Coronary artery (tissue), 2 donors: ENCODE results near the gene SLC25A21.

Experiments used
- DNase-seq: peaks from one replicate; pipeline ENCODE4 v3.0.0-alpha.2; 2017; ENCODE audit warnings: low spot score
- H3K27ac ChIP-seq, 2 donors: fragments of 200-600 bp; sonication (generic); one replicate each; pipeline ENCODE4 v1.5.1; 2016 to 2019
- H3K4me3 ChIP-seq: fragments of 200-600 bp; sonication (generic); 2 replicates; pipeline ENCODE4 v1.5.1; 2016; ENCODE audit warnings: mild to moderate bottlenecking, moderate library complexity
- TF ChIP-seq, protein P1 (sequence below): fragments of 200-600 bp; sonication (generic); IDR thresholded peaks from one replicate; pipeline ENCODE4 v1.5.1; 2019; ENCODE audit warnings: antibody characterized with exemption

SLC25A21 gene

DNA sequence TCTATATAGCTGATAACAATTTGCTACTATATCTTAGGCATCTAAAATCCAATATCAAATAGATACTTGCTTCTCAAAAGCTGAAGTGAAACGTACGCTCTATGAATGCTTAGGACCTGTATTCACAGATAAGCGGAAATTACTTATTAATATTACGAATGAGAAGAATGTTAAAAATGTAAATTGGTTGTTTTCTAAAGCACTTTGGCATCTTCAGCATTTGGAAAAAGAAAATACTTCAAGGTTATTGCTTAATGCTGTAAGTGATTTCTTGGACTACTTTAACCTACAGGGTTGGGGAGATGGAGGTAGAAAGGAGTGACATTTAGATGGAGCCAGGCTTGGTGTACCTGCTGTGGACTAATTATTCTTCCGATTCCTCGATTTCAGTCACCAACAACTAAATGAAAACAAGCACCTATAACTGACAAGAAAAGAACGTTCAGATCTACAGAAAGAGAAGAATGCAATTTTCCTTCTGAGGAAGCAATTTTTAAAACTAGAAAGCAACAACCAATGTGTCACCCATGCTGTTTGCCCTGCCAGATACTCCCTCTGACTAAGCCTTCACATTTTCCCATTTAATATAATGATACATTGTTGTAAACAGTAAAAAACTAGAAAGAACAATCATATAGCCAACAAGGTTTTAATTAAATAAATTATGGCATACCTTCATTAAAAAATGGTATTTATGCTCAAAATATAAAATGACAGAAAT, 49.3 kb downstream of the SLC25A21 start:
- Histone ChIP-seq H3K4me3 (no peak overlapping the region), H3K27ac (no peak overlapping the region)
- TF ChIP-seq, protein P1, sequence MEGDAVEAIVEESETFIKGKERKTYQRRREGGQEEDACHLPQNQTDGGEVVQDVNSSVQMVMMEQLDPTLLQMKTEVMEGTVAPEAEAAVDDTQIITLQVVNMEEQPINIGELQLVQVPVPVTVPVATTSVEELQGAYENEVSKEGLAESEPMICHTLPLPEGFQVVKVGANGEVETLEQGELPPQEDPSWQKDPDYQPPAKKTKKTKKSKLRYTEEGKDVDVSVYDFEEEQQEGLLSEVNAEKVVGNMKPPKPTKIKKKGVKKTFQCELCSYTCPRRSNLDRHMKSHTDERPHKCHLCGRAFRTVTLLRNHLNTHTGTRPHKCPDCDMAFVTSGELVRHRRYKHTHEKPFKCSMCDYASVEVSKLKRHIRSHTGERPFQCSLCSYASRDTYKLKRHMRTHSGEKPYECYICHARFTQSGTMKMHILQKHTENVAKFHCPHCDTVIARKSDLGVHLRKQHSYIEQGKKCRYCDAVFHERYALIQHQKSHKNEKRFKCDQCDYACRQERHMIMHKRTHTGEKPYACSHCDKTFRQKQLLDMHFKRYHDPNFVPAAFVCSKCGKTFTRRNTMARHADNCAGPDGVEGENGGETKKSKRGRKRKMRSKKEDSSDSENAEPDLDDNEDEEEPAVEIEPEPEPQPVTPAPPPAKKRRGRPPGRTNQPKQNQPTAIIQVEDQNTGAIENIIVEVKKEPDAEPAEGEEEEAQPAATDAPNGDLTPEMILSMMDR = no peak
- DNase-seq = no peak

DNA sequence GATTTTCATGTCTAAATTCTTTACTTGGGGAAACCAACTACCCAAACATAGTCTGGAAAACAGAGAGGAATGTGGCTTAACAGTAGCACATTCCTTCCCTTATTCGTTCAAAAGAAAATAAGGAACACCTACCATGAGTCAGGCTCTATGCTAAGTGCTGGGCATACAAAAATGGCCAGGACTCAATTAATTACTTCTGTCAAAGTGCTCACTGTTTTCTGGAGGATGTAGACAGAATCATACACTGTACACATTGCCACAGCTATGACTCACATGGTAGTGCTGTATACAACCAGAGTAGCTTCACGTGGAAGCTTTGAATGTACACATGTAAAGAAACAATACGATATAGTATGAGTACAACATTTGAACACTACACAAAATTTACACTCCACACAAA, 50.1 kb downstream of the SLC25A21 start:
- Histone ChIP-seq H3K4me3 (no peak overlapping the region), H3K27ac (no peak overlapping the region)
- no peak for DNase-seq
- TF ChIP-seq, protein P1 = no peak

DNA sequence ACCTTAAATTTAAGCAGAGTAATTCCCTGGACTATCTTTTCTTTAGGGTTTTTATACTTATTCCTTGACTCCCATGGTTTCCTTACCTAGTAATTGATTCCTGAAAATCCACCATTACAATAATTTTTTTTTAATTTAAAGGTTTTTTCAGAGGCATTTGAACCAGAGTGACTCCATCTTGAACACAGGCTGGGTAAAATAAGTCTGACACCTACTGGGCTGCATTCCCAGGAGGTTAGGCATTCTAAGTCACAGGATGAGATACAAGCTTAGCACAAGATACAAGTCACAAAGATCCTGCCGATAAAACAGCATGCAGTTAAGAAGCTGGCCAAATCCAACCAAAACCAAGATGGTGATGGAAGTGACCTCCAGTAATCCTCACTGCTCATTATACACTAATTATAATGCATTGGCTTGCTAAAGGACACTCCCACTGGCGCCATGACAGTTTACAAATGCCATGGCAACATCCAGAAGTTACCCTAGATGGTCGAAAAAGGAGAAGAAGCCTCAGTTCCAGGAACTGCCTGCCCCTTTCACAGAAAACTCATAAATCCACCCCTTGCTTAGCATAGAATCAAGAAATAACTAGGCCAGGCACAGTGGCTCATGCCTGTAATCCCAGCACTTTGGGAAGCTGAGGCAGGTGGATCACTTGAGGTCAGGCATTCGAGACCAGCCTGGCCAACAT, 53.6 kb downstream of the SLC25A21 start:
- H3K27ac ChIP-seq = no peak overlapping the region
- TF ChIP-seq, protein P1 = no peak
- DNase-seq = no peak
- H3K4me3 ChIP-seq = no peak overlapping the region

DNA sequence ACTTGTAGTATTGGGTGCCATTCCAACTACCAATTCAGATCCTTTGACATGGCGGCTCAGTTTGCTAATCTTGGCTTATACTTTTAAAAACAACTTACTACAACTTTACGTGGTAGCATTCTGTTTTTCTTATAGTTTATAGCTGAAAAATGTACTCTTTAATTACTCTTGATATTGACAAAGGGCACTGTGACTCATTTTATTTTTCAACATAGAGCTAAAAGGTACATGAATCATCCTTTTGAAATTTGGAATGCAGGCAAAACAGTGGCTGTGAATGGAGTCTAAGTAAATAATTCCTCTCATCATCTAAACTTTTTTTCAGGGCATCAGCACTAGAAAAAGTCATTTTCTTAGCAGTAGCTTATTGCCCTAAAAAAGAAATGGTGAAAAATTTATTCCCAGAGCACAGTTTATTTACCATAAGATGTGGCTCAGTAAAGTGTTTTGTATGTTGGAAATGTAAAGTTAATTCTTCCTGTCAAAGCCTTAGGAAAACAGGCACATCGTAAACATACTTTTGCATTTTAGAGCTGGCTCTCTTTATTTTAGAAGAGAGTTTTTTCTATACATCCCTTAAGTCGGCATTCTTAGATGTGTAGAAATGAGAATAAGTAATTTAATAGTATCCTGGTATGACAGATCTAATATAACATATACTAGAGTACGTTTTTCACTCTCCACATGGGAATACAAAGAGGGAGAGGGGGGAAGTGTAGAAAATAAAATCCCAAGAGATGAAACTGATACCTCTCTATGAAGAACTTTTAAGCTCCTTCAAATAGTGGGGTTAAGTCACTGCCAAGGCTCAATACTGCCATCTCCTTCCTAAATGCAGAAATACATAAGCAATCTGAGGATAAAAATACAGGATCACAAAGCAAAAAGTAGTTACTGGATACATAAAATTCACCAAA, 55.2 kb downstream of the SLC25A21 start:
- Histone ChIP-seq H3K4me3 (no peak overlapping the region), H3K27ac (no peak overlapping the region)
- TF ChIP-seq, protein P1 = peak; percentile 12
- no peak for DNase-seq

DNA sequence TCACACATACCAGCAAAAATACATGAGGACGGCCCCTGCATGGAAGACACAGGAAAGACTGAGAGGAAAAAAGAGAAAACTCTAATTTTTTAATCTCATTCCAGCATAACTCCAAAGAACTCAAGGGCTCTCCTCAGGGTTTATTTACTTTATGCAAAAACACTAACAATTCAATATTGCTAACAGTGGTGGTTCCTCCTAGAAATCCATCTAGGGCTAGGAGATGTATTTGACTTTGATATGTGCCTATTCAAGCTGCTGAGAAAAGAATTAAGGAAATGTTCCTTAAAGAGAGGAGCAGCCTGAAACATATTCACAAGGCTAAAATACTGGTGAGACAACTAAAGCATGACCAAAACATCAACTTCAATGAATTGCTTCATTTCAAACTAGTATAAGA, 57.0 kb downstream of the SLC25A21 start:
- TF ChIP-seq, protein P1 = no peak
- Histone ChIP-seq H3K27ac (no peak overlapping the region), H3K4me3 (no peak overlapping the region)
- DNase-seq = no peak

DNA sequence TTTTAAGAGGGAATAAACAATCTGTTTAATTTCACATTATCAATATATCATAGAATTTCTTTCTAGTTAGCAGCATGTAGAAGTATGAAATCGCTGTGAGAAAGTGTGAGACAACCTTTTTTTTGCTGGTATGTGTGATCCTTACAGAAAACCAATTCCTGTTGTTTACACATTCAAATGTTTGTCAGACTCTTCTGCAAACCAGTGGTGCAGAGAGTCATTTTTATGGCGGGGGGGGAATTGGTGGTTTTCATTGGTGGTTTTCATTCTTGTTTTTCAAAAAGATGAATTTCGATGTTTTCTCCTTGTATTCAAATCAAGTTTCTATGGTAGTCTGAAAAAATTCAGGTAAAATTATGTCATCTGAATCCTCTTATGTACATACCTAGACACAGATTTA, 57.8 kb downstream of the SLC25A21 start:
- TF ChIP-seq, protein P1 = no peak
- H3K4me3 ChIP-seq = no peak overlapping the region
- H3K27ac ChIP-seq = no peak overlapping the region
- DNase-seq = no peak
